HepG2 (cell line): ENCODE measurements around the gene TGM5. TPM values are rescaled to one million over a fixed set of nuclear protein-coding genes. Genes with fewer than 3 reads are reported as not detected.

Experiments used
- CREB3 ChIP-seq: sonication (generic); formaldehyde crosslinking; IDR thresholded peaks from 2 replicates; pipeline ENCODE4 v1.5.0; 2020; ENCODE audit warnings: missing genetic modification reagents
- GATA4 ChIP-seq: sonication (generic); IDR thresholded peaks from 2 replicates; pipeline ENCODE4 v1.6.1; 2016; ENCODE audit warnings: antibody characterized with exemption, low read depth, borderline replicate concordance
- MTF2 ChIP-seq: sonication (generic); formaldehyde crosslinking; IDR thresholded peaks from 2 replicates; pipeline ENCODE4 v1.5.0; 2020; ENCODE audit warnings: missing genetic modification reagents, borderline replicate concordance
- MXD1 ChIP-seq: sonication (generic); formaldehyde crosslinking; IDR thresholded peaks from 2 replicates; pipeline ENCODE4 v1.4.0; 2020; ENCODE audit warnings: mild to moderate bottlenecking, missing genetic modification reagents
- RNF219 ChIP-seq: sonication (generic); formaldehyde crosslinking; IDR thresholded peaks from 2 replicates; pipeline ENCODE4 v1.5.0; 2020; ENCODE audit warnings: mild to moderate bottlenecking, missing genetic modification reagents
- ZFP36L1 ChIP-seq: sonication (generic); formaldehyde crosslinking; IDR thresholded peaks from 2 replicates; pipeline ENCODE4 v1.8.0; 2022; ENCODE audit warnings: mild to moderate bottlenecking, missing genetic modification reagents, moderate library complexity
- ZNF350 ChIP-seq: sonication (generic); formaldehyde crosslinking; IDR thresholded peaks from 2 replicates; pipeline ENCODE4 v1.4.0; 2020; ENCODE audit warnings: mild to moderate bottlenecking, low read depth, missing genetic modification reagents, borderline replicate concordance
- ZNF577 ChIP-seq: sonication (generic); formaldehyde crosslinking; IDR thresholded peaks from 2 replicates; pipeline ENCODE4 v1.4.0; 2020; ENCODE audit warnings: mild to moderate bottlenecking, low read depth, missing genetic modification reagents, borderline replicate concordance
- ZNF652 ChIP-seq: IDR thresholded peaks from 2 replicates; pipeline ENCODE4 v1.6.1; 2016; ENCODE audit warnings: low read depth, borderline replicate concordance
- polyA plus RNA-seq, 8 experiments: library from polyadenylated mRNA; depleted of rRNA in 3 of 8; stranded (reverse) in 7 of 8; unstranded in 1 of 8; fragments of >200 nt; fragmentation: Illumina TruSeq in 4 of 8; extraction: Trizol in 4 of 8; gene quantifications; 2 replicates each; pipeline versions ENCODE4 v1.2.1 to v1.2.3, GENCODE V29; 2011 to 2016; ENCODE audit warnings: low read depth in 4 of 8, missing spikeins in 1 of 8, mixed read lengths in 1 of 8; ENCODE audit not compliant: insufficient read depth in 1 of 8
- total RNA-seq, 5 experiments: library from RNA; depleted of rRNA; stranded (reverse); fragments of >200 nt; fragmentation: Illumina TruSeq; extraction: Trizol; gene quantifications; 2 replicates each; pipeline ENCODE4 v1.2.3, GENCODE V29; 2016; ENCODE audit warnings: low read depth in 1 of 5
- TF ChIP-seq, protein P1 (sequence below): sonication (generic); formaldehyde crosslinking; IDR thresholded peaks from 2 replicates; pipeline ENCODE4 v1.9.0; 2022; ENCODE audit warnings: missing genetic modification reagents, mild to moderate bottlenecking, borderline replicate concordance
- TF ChIP-seq, protein P2 (sequence below): sonication (generic); formaldehyde crosslinking; IDR thresholded peaks from 2 replicates; pipeline ENCODE4 v1.5.0; 2020; ENCODE audit warnings: missing genetic modification reagents
- TF ChIP-seq, protein P3 (sequence below): sonication (generic); formaldehyde crosslinking; IDR thresholded peaks from 2 replicates; pipeline ENCODE4 v1.4.0; 2020; ENCODE audit warnings: missing genetic modification reagents, borderline replicate concordance
- TF ChIP-seq, protein P4 (sequence below): sonication (generic); formaldehyde crosslinking; IDR thresholded peaks from 2 replicates; pipeline ENCODE4 v1.5.0; 2020; ENCODE audit warnings: mild to moderate bottlenecking, missing genetic modification reagents

TGM5 gene
- total and polyA plus RNA-seq, 2 of the 13 experiments (the other 11 are each of a cell fraction or from before 2014, with no cell fraction given), result 0.18 to 0.65 TPM

DNA sequence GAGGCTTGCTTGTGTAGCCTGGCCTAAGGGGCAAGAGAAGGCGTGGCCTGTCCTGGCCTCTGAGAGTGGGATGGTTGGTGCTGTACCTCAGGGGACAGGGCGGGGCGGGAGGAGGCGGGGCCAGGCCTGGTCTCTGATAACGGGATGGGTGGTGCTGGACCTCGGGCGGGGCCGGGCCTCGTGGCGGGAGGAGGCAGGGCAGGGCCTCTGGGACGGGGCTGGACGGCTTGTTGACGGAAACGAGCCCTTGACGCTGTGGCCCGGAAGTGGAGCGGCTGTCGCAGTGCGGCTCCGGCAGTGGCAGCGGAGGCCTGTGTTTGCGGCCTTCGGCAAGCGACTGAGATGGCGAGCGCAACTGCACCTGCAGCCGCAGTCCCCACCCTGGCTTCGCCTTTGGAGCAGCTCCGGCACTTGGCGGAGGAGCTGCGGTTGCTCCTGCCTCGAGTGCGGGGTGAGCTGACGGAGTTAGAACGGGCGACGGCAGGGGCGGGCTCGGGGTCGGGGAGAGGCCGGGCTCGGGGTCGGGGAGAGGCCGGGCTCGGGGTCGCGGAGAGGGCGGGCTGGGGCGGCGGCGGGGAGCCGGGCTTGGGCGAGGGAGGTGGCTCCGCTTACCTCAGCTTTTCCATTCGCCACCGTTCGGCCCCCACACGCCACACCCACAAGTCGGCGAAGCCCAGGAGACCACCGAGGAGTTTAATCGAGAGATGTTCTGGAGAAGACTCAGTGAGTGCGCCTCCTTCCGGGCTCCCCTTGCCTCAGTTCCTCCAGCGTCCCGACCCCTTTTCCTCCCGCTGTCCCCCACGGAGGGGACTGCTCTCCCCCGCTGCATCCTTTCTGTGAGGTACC lies 81.3 kb downstream of the TGM5 start, which contains the start of gene CCNDBP1 (continued):
- TF ChIP-seq GATA4 (no peak), ZNF350 (CRISPR knock-in tag) (no peak; the same call in 1 of the 2 replicates), CREB3 (CRISPR knock-in tag) (peak; percentile 82), ZNF577 (no peak), MTF2 (CRISPR knock-in tag) (0 out of 2 replicates have a peak, but pooled peaks have one; percentile 32), MXD1 (peak; percentile 83), ZFP36L1 (CRISPR knock-in tag) (no peak), ZNF652 (CRISPR knock-in tag) (no peak), RNF219 (CRISPR knock-in tag) (no peak)
- TF ChIP-seq, protein P1, sequence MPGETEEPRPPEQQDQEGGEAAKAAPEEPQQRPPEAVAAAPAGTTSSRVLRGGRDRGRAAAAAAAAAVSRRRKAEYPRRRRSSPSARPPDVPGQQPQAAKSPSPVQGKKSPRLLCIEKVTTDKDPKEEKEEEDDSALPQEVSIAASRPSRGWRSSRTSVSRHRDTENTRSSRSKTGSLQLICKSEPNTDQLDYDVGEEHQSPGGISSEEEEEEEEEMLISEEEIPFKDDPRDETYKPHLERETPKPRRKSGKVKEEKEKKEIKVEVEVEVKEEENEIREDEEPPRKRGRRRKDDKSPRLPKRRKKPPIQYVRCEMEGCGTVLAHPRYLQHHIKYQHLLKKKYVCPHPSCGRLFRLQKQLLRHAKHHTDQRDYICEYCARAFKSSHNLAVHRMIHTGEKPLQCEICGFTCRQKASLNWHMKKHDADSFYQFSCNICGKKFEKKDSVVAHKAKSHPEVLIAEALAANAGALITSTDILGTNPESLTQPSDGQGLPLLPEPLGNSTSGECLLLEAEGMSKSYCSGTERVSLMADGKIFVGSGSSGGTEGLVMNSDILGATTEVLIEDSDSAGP (CRISPR knock-in tag), result peak; percentile 64
- TF ChIP-seq, protein P2, sequence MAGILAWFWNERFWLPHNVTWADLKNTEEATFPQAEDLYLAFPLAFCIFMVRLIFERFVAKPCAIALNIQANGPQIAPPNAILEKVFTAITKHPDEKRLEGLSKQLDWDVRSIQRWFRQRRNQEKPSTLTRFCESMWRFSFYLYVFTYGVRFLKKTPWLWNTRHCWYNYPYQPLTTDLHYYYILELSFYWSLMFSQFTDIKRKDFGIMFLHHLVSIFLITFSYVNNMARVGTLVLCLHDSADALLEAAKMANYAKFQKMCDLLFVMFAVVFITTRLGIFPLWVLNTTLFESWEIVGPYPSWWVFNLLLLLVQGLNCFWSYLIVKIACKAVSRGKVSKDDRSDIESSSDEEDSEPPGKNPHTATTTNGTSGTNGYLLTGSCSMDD (CRISPR knock-in tag), result 0 out of 2 replicates have a peak, but pooled peaks have one; percentile 41
- TF ChIP-seq, protein P3, sequence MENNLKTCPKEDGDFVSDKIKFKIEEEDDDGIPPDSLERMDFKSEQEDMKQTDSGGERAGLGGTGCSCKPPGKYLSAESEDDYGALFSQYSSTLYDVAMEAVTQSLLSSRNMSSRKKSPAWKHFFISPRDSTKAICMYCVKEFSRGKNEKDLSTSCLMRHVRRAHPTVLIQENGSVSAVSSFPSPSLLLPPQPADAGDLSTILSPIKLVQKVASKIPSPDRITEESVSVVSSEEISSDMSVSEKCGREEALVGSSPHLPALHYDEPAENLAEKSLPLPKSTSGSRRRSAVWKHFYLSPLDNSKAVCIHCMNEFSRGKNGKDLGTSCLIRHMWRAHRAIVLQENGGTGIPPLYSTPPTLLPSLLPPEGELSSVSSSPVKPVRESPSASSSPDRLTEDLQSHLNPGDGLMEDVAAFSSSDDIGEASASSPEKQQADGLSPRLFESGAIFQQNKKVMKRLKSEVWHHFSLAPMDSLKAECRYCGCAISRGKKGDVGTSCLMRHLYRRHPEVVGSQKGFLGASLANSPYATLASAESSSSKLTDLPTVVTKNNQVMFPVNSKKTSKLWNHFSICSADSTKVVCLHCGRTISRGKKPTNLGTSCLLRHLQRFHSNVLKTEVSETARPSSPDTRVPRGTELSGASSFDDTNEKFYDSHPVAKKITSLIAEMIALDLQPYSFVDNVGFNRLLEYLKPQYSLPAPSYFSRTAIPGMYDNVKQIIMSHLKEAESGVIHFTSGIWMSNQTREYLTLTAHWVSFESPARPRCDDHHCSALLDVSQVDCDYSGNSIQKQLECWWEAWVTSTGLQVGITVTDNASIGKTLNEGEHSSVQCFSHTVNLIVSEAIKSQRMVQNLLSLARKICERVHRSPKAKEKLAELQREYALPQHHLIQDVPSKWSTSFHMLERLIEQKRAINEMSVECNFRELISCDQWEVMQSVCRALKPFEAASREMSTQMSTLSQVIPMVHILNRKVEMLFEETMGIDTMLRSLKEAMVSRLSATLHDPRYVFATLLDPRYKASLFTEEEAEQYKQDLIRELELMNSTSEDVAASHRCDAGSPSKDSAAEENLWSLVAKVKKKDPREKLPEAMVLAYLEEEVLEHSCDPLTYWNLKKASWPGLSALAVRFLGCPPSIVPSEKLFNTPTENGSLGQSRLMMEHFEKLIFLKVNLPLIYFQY, result 0 out of 2 replicates have a peak, but pooled peaks have one; percentile 19
- TF ChIP-seq, protein P4, sequence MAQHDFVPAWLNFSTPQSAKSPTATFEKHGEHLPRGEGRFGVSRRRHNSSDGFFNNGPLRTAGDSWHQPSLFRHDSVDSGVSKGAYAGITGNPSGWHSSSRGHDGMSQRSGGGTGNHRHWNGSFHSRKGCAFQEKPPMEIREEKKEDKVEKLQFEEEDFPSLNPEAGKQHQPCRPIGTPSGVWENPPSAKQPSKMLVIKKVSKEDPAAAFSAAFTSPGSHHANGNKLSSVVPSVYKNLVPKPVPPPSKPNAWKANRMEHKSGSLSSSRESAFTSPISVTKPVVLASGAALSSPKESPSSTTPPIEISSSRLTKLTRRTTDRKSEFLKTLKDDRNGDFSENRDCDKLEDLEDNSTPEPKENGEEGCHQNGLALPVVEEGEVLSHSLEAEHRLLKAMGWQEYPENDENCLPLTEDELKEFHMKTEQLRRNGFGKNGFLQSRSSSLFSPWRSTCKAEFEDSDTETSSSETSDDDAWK (CRISPR knock-in tag), result no peak
